Cardiac fibroblast (primary cell): ENCODE data around the gene ADARB1.

ENCODE experiments used
- DNase-seq, 2 donors: peaks; one replicate each; pipeline versions ENCODE4 v3.0.0 to v3.0.0-alpha.2; 2010; ENCODE audit warnings: low read depth in 2 of 2
- H3K4me3 ChIP-seq, 2 donors: replicated peaks in 1 of 2; 1 replicate in 1 of 2; 2 replicates in 1 of 2; pipeline ENCODE4 v1.5.1; 2011; ENCODE audit warnings: low read depth in 2 of 2, low read length in 2 of 2, mild to moderate bottlenecking in 2 of 2, moderate library complexity in 1 of 2
- CTCF ChIP-seq: IDR thresholded peaks from one replicate; pipeline ENCODE4 v1.5.1; 2011; ENCODE audit warnings: low read depth, mild to moderate bottlenecking, low read length, inconsistent platforms

Gene ADARB1

DNA sequence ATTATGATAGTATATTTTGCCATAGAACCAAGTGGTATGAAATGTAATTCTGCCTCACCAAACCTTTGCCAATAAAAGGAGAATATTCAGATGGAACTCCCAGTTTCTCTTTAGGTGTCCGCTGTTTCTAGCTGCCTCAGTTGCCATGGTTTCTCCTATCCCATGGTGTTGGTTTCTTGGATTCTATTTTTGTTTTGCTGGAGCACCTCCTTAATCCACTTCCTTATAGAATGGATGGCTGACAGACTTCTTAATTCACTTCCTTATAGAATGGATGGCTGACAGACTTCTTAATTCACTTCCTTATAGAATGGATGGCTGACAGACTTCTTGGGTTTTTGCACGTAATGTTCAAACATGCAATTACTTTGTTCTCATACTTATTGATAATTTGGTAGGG is 43.7 kb downstream of the ADARB1 start:
- DNase-seq: no peak
- H3K4me3 ChIP-seq: no peak overlapping the region
- TF ChIP-seq CTCF: no peak

DNA sequence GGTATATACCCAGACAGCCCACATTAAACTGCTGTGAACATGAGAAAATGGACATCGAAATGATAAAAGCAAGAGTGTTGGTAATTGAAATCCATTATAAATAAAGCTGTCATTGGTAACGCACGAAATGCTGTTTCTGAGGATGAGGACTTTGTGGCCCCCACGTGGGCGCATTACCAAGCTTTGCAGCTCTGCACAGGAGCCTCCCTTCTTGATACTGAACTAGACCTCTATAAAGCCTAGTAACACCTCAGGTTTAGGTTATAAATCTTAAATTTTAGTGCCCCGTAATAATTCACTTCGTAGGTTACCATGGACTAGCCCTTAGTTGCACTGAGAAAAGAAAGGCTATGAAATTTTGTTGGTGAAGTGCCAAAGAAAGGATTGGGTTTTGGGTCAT is 45.4 kb downstream of the ADARB1 start:
- no peak for TF ChIP-seq CTCF
- DNase-seq: no peak
- H3K4me3 ChIP-seq: no peak overlapping the region

GRCh38 chr21:45120975-45121374 is 46.6 kb downstream of the ADARB1 start:
- H3K4me3 ChIP-seq: no peak overlapping the region
- TF ChIP-seq CTCF: no peak
- DNase-seq: no peak

DNA sequence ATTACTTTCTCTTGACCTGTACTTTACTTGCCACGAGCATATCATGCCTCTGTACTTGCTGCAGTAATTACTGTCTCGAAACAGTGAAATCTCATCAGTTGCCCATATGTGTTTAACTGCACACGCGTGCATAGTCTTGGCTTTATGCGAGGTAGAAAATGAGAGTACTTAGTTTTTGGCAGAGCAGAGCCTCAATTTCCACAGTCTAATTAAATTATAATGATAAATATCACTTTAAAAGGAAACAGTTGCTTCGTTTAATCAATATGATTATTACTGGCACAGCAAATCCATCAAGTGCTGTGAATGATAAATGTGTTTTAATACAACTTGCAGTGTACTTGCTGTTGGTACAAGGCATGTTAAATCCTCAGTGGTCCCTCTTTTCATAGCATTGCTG is 47.6 kb downstream of the ADARB1 start:
- DNase-seq: no peak
- no peak overlapping the region for H3K4me3 ChIP-seq
- no peak for TF ChIP-seq CTCF

DNA sequence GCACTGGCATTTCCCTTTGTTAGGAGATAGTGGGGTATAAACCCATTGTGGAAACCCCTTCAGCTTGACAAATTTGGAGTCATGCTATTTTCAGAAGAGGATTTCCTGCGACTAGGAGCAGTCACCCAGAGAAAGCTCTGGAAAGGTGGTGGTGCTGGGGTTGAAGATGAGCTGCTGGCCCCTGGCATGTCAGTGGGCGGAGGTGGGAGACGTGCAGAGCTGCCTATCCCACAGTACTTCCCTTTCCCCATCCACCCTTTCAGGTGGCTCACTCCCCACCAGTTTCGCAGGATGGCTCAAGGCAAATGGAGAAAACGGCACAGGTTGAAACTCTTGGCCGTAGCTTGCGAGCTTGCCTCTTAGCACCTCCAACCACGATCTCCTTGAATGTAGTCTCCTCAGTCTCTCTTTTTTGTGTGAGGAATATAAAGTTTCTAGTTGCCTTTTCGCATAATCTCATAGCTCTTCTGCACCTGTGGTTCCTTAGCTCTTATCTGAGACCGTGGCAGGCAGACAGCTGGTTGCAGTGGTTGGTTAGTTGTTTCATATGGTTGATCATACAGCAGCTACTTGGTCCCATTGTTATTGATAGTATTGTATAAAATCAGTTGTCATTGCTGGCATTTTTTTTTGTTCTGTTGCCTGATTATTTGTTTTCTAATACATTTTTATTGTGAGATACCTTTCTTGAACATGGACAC is 48.2 kb downstream of the ADARB1 start:
- DNase-seq: no peak
- no peak overlapping the region for H3K4me3 ChIP-seq
- no peak for TF ChIP-seq CTCF

- no peak for DNase-seq
- TF ChIP-seq CTCF: no peak
- H3K4me3 ChIP-seq: no peak overlapping the region
Measured at GRCh38 chr21:45123440-45123839, 49.1 kb downstream of the ADARB1 start.

DNA sequence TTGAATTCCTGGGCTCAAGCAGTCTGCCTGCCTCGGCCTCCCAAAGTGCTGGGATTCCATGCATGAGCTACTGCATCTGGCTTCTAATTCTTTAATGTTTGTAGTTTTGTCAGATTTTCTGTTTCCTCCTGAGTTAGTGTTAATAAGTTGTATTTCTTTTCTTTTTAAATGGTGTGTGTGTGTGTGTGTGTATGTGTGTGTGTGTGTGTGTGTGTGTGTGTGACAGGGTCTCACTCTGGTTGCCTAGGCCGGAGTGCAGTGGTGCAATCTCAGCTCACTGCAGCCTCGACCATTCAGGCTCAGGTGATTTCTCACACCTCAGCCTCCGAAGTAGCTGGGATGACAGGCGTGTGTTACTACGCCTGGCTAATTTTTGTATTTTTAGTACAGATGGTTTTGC is 50.2 kb downstream of the ADARB1 start:
- no peak overlapping the region for H3K4me3 ChIP-seq
- DNase-seq: no peak
- TF ChIP-seq CTCF: no peak
